Measurements from ENCODE around the gene KDM2B. TPM values are rescaled to one million over a fixed set of nuclear protein-coding genes. Genes with fewer than 3 reads are reported as not detected.

The KDM2B gene
- total RNA-seq, result 20.9 and 23.2 TPM in 2 replicates

DNA sequence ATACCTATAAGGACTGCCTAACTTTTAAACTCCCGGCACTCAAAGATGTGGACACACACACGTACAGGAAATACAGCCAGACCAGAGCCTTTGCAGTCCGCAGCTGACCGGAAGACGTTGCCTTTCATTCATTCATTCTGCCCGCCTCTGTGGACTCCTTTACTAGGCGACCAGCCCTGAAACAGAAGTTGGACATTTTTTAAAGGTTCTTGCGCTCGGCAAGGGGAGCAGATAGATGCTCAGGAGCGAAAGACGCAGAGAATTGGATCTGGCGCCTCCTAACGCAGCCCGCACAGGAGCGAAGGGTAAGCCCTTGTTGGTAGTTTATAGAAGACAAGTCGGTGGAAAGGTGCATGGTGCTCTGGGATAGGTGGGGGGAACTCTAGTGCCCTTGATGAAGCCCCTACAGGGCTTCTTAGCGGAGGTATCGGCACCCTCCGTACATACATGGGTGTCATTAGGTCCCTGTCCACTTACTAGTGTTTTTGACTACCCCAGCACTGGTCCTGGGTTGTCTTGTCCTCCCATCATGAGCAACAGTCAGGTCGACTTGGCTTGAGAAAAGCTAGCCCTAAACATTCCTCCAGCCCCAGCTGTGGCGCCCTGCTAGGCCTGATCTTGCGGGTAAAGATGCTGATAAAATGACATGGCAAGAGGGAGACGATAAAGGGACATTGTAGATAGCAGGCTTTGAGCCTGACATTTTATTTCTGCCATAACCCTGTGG, at the start of gene KDM2B:
KDM2B (minus strand) TSS at position 65 of the 727 bp plus-strand sequence. CDS start 112 bp downstream, outside the sequence.

DNA sequence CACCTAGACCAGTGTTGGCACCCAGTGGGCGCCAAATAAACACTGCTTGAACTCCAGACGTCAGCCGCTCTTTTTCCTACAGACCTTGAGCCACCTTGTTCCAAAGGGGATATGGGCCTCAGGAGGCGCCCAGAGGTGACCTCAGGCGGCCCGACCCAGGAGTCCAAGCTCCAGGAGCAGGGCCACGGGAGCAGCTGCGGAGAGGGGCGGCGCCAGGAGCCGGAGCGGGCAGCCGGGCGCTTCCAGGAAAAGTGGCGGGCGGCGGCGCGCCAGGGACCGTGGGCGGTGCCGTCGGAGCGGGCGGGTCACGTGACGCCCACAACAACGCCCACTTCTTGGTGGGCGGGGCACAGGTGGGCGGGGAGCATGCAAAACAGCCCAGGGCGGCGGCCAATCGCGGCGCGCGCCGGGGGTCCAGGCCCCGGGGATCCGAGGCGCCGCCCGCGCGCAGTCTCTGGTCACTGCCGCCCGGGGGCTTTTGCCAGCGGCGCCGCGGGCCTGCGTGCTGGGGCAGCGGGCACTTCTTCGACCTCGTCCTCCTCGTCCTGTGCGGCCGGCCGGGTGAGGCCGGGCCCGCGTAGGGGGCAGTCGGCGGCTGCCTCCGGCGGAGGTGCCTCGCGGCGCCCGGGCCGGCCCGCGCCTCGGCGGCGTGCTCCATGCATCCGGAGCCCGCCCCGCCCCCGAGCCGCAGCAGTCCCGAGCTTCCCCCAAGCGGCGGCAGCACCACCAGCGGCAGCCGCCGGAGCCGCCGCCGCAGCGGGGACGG, 45.4 kb upstream of the KDM2B start, which contains the start of gene ORAI1:
ORAI1 (plus strand) TSS at position 444 of the 766 bp plus-strand sequence.

DNA sequence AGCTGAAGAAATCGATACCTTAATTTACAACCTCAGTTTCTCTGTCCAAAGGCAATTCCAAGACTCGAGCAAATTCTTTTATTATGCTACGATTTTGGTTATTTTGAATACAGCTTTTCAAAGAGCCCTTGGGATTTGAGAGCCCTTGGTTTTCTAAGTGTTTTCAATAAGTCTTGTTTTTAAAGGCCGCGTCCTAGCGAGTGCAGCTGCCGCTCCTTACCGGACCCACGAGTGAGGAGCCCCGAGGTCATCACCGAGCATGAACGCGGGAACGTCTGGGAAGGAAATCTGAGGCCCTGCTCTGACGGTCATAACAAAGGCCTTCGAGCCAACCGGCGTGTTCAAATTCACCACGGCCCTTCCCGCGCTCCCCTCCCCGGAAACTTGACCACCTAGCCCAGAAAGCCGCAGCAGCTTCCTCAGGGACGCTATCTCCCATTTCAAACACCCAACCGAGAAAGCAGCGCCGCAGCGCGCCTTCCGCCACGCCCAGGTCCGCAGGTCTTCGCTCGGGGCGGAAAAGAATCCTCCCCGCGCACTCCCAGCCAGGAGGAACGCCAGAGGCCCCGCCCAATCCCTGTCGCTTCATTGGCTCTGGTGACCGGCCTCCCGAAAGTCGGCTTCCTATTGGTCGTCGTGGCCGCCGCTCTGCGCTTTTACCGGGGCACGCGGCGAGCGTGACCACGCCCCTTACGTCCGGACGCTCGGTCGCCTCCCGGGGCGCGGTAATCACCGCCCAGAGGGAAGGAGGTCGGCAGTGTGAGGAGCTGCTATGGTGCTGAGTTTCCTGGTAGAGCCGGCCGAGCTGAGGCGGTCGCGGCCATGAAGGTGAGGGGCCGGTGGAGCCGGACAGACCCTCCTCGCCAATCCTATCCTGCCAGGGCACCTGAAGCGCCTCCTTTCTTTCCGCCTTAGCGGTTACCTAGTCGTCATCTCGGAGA, 181.2 kb downstream of the KDM2B start, which contains the start of gene RNF34:
RNF34 (plus strand) TSS at position 728 of the 941 bp plus-strand sequence; CDS start at position 823, 95 bp downstream.

Other genes starting within 250 kb of the KDM2B start
- 115 and 117 TPM in 2 replicates for gene ANAPC5, start 228.6 kb downstream of the KDM2B start, total RNA-seq
- gene RNF34, start 180.9 kb downstream of the KDM2B start, total RNA-seq, result 95.4 and 98.3 TPM in 2 replicates
- 7.7 and 7.8 TPM in 2 replicates for gene ORAI1, start 45.5 kb upstream of the KDM2B start, total RNA-seq
- gene MORN3, start 88.6 kb upstream of the KDM2B start, total RNA-seq, result 0.17 and 0.33 TPM in 2 replicates
- gene TMEM120B, start 131.7 kb upstream of the KDM2B start, total RNA-seq, result 3.6 and 3.7 TPM in 2 replicates
- gene RHOF, start 212.7 kb upstream of the KDM2B start, total RNA-seq, result 2.9 and 3.4 TPM in 2 replicates
- gene SETD1B, start 223.0 kb upstream of the KDM2B start, total RNA-seq, result 1.3 and 2.1 TPM in 2 replicates

Data from dermis lymphatic vessel endothelial cell (primary cell).